NT2/D1 (cell line): ENCODE results near the gene TMEM132C.

Experiments used
- SUZ12 ChIP-seq: IDR thresholded peaks from 2 replicates; pipeline ENCODE4 v1.6.1; 2011; ENCODE audit not compliant: insufficient read length, insufficient read depth; ENCODE audit errors: extremely low read depth
- YY1 ChIP-seq: IDR thresholded peaks from 2 replicates; pipeline ENCODE4 v1.6.1; 2011; ENCODE audit not compliant: insufficient read length, insufficient read depth
- ZNF274 ChIP-seq: IDR thresholded peaks from 2 replicates; pipeline ENCODE4 v1.6.1; 2011; ENCODE audit warnings: mild to moderate bottlenecking, low read depth, low read length

DNA sequence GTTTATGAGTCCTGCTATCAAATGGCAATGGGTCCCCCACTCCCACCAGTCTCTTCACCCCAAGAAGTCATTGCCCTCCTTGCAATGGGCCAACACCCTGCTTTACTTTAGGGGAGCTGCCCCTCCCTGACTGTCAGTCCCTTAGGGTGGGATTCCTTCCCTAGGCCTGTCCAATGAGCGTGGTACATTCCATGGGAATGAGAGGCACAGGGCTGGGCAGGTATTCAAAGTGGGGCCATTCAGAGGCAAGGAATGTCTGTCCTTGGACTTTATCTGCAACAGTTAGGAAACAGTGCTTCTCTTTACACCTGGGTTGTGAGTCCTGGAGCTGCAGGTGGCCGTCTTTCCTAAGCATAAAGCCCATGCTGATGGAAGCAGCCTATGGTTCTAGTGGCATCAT, 40.8 kb downstream of the TMEM132C start:
- TF ChIP-seq ZNF274, result no peak
- no peak for TF ChIP-seq YY1
- no peak for TF ChIP-seq SUZ12
